OCI-LY7 (cell line): Measurements from ENCODE around the gene LHFPL2. TPM values are rescaled to one million over a fixed set of nuclear protein-coding genes. Genes with fewer than 3 reads are reported as not detected.

Experiments
- BruUV-seq: library from RNA; stranded (reverse); fragments of 400-500 nt; replicated peaks from 2 replicates; lab custom pipeline; 2021; lab: Mats Ljungman, UMichigan
- CTCF ChIA-PET: fragments of 300-600 bp; sonication (Branson Sonifier 250); formaldehyde crosslinking; loops from one replicate; lab custom pipeline; 2022; ENCODE audit warnings: antibody characterized with exemption; ENCODE audit not compliant: unreplicated experiment; lab: Charles Lee
- POLR2A ChIA-PET: fragments of 300-600 bp; sonication (Branson Sonifier 250); formaldehyde crosslinking; loops from one replicate; lab custom pipeline; 2022; ENCODE audit warnings: antibody characterized with exemption; lab: Charles Lee
- DNase-seq: peaks from one replicate; pipeline ENCODE4 v3.0.0-alpha.2; 2015; ENCODE audit warnings: low spot score
- H2AFZ ChIP-seq: fragments of 200-600 bp; sonication (generic), shearing (Covaris generic); 2 replicates; pipeline ENCODE4 v1.6.1; 2014; ENCODE audit warnings: mild to moderate bottlenecking, antibody characterized with exemption, low read length, moderate library complexity
- H3K27ac ChIP-seq: fragments of 200-600 bp; sonication (generic); 2 replicates; pipeline ENCODE4 v1.5.1; 2014; ENCODE audit warnings: mixed run types, low read depth, mild to moderate bottlenecking, moderate library complexity, low read length, inconsistent platforms; ENCODE audit not compliant: poor library complexity, severe bottlenecking
- H3K36me3 ChIP-seq: fragments of 200-600 bp; sonication (generic); 2 replicates; pipeline ENCODE4 v1.6.1; 2014; ENCODE audit warnings: mild to moderate bottlenecking, antibody characterized with exemption, low read length, moderate library complexity, mixed read lengths; ENCODE audit not compliant: insufficient read depth
- H3K4me1 ChIP-seq: fragments of 200-600 bp; sonication (generic); 2 replicates; pipeline ENCODE4 v1.5.1; 2014; ENCODE audit warnings: mild to moderate bottlenecking, low read length; ENCODE audit not compliant: insufficient read depth, poor library complexity, severe bottlenecking
- H3K4me2 ChIP-seq: fragments of 200-600 bp; sonication (generic); 2 replicates; pipeline ENCODE4 v1.6.1; 2014; ENCODE audit warnings: mild to moderate bottlenecking, low read length
- H3K4me3 ChIP-seq: fragments of 200-600 bp; sonication (generic); 2 replicates; pipeline ENCODE4 v1.5.1; 2014; ENCODE audit warnings: mild to moderate bottlenecking, low read depth, low read length; ENCODE audit not compliant: poor library complexity, severe bottlenecking
- H3K79me2 ChIP-seq: fragments of 200-600 bp; sonication (generic); 2 replicates; pipeline ENCODE4 v1.6.1; 2016; ENCODE audit warnings: low read depth, mild to moderate bottlenecking, low read length, moderate library complexity, mixed read lengths; ENCODE audit not compliant: insufficient read depth
- H3K9me2 ChIP-seq: fragments of 200-600 bp; sonication (generic); 2 replicates; pipeline ENCODE4 v1.6.1; 2016; ENCODE audit warnings: mild to moderate bottlenecking, low read length, mixed read lengths; ENCODE audit not compliant: insufficient read depth
- H3K9me3 ChIP-seq: fragments of 200-600 bp; sonication (generic); 2 replicates; pipeline ENCODE4 v1.6.1; 2014; ENCODE audit warnings: mild to moderate bottlenecking, mixed run types, low read length, mixed read lengths
- H4K20me1 ChIP-seq: fragments of 200-600 bp; sonication (generic); 2 replicates; pipeline ENCODE4 v1.6.1; 2014; ENCODE audit warnings: mild to moderate bottlenecking, antibody characterized with exemption, low read length, moderate library complexity, mixed read lengths; ENCODE audit not compliant: insufficient read depth
- EZH2phosphoT487 ChIP-seq: fragments of 200-600 bp; sonication (generic); IDR thresholded peaks from 2 replicates; pipeline ENCODE4 v1.6.1; 2018; ENCODE audit warnings: low read depth, borderline replicate concordance, mild to moderate bottlenecking, mixed run types, antibody characterized with exemption, low read length, moderate library complexity, mixed read lengths
- intact Hi-C: fragments of 100-400 bp; cut with micrococcal nuclease; formaldehyde crosslinking; loops from one replicate; pipeline ENCODE4 v1.10.0; 2022; ENCODE audit not compliant: unreplicated experiment
- total RNA-seq, 2 experiments: library from RNA; depleted of rRNA in 1 of 2; stranded (reverse); fragments of >200 nt in 1 of 2; shearing (Covaris generic) in 1 of 2; gene quantifications; 2 replicates each; pipeline ENCODE4 v1.2.3, GENCODE V29; 2014 to 2022
- TF ChIP-seq, protein P1 (sequence below): fragments of 200-600 bp; sonication (generic); conservative IDR thresholded peaks from 2 replicates; pipeline ENCODE4 v1.5.1; 2014; ENCODE audit warnings: mild to moderate bottlenecking, antibody characterized with exemption, low read length, moderate library complexity, mixed read lengths

LHFPL2 gene
- total RNA-seq, 2 experiments from 2014 or later = 12.2 to 24.0 TPM

DNA sequence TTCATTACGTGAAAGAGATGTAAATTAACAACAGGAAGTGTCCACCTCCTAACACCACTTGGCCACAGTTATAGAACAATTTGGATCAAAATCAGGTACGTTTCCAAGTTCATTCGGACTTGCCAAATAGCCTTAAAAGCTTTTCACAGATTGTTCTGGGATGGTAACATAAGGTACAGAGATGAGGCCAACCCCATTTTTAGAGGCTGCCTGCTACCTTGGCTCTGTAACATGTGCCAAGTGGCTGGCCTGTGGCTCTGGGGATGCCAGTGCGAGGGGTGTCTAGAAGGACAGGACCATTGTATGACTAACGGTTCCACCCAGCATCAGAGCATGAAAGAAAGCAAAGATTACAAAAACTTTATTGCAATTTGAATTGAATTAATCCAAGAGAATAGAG lies 91.0 kb downstream of the LHFPL2 start:
- intact Hi-C loops = no loop called here
- BruUV-seq = no TSS peak
- CTCF ChIA-PET = no interaction called here

DNA sequence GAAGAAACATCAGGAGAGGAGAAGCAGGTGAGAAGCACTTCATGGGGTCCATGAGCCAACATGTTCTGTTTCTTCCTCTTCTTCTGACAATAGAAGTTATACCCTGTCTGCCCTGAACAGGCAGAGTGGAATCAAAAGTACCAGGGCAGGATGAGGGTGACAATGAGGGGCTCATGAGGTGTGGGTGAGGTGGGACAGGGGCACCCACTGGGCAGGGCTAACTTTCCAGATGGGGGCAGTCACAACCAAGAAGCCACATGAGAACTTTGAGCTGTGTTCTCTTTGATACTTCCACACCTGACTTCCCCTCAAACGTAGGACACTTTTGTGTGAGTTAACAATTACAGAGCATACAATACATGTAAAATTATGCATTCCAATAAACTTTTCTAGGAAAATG lies 92.7 kb downstream of the LHFPL2 start:
- peak; percentile 19 for DNase-seq
- Histone ChIP-seq H4K20me1 (no peaks in the 10 kb centered on the region), H3K36me3 (peaks cover 5% of the 10 kb centered on the region; the same call in 1 of the 2 replicates), H3K79me2 (no peaks in the 10 kb centered on the region), H2AFZ (no peak overlapping the region), H3K4me3 (no peak overlapping the region), H3K27ac (no peak overlapping the region), H3K9me3 (no peaks in the 10 kb centered on the region), H3K4me1 (no peaks in the 10 kb centered on the region), H3K4me2 (no peak overlapping the region), H3K9me2 (no peaks in the 10 kb centered on the region)
- no TSS peak for BruUV-seq
- CTCF ChIA-PET = no interaction called here
- intact Hi-C loops = no loop called here
- POLR2A ChIA-PET = no interaction called here
- TF ChIP-seq EZH2phosphoT487 = no peak
- TF ChIP-seq, protein P1, sequence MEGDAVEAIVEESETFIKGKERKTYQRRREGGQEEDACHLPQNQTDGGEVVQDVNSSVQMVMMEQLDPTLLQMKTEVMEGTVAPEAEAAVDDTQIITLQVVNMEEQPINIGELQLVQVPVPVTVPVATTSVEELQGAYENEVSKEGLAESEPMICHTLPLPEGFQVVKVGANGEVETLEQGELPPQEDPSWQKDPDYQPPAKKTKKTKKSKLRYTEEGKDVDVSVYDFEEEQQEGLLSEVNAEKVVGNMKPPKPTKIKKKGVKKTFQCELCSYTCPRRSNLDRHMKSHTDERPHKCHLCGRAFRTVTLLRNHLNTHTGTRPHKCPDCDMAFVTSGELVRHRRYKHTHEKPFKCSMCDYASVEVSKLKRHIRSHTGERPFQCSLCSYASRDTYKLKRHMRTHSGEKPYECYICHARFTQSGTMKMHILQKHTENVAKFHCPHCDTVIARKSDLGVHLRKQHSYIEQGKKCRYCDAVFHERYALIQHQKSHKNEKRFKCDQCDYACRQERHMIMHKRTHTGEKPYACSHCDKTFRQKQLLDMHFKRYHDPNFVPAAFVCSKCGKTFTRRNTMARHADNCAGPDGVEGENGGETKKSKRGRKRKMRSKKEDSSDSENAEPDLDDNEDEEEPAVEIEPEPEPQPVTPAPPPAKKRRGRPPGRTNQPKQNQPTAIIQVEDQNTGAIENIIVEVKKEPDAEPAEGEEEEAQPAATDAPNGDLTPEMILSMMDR = peak; percentile 51

More for the DNA sequence above, 91.0 kb downstream of the LHFPL2 start:
- Histone ChIP-seq H2AFZ (no peak overlapping the region), H3K4me3 (no peak overlapping the region), H3K9me3 (no peaks in the 10 kb centered on the region), H4K20me1 (no peaks in the 10 kb centered on the region), H3K4me1 (no peaks in the 10 kb centered on the region), H3K79me2 (no peaks in the 10 kb centered on the region), H3K27ac (no peak overlapping the region), H3K36me3 (peaks cover 6% of the 10 kb centered on the region; the same call in 1 of the 2 replicates), H3K4me2 (no peak overlapping the region), H3K9me2 (no peaks in the 10 kb centered on the region)
- POLR2A ChIA-PET = interaction anchor here (1.2 to 1.5 kb wide), 2 partner anchors 9 to 16 kb away, joined by 3 to 4 read pairs; no protein-coding TSS in a partner anchor
- no peak for DNase-seq
- TF ChIP-seq, protein P1 = no peak
- no peak for TF ChIP-seq EZH2phosphoT487

DNA sequence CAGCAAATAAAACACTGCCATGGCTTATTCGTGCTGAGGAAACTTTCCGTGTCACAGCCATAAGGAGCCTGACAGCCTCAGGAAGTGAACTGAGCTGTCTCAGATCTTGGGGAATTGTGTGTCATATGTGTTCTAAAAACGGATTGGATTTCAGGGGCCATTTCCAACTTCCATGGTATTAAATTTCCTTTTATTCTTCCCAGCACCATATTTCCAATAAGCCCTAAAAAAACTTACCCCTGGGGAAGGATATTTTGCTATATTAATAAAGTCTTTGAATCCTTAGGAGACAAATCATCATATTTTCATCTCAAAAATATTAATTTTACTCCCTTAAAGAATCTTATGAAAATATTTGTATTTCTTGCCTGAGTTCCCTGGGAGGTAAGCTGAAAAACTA lies 93.9 kb downstream of the LHFPL2 start:
- H3K27ac ChIP-seq = no peak overlapping the region
- no peak overlapping the region for H2AFZ ChIP-seq
- ChIA-PET CTCF (no interaction called here), POLR2A (interaction anchor here (0.7 kb wide), 1 partner anchor 411 kb away, joined by 3 read pairs; no protein-coding TSS in a partner anchor)
- DNase-seq = no peak
- no peaks in the 10 kb centered on the region for H4K20me1 ChIP-seq
- H3K36me3 ChIP-seq = no peaks in the 10 kb centered on the region; the same call in 1 of the 2 replicates
- no peaks in the 10 kb centered on the region for H3K4me1 ChIP-seq
- no peak overlapping the region for H3K4me2 ChIP-seq
- intact Hi-C loops = no loop called here
- H3K9me3 ChIP-seq = no peaks in the 10 kb centered on the region
- TF ChIP-seq, protein P1 = no peak
- TF ChIP-seq EZH2phosphoT487 = no peak
- H3K4me3 ChIP-seq = no peak overlapping the region
- H3K79me2 ChIP-seq = no peaks in the 10 kb centered on the region
- BruUV-seq = no TSS peak
- H3K9me2 ChIP-seq = no peaks in the 10 kb centered on the region
